T47D (cell line): ENCODE measurements around the gene FAM124B.
"Not testable (repeated sequence)": the region's sequence is repeated elsewhere in the genome, so short reads cannot be mapped to it uniquely, and the experiment has no call there.

ENCODE experiments used
- DNase-seq, 2 experiments: peaks; one replicate each; pipeline versions ENCODE4 v3.0.0 to v3.0.0-alpha.2; 2011 to 2012; ENCODE audit warnings: low read depth in 1 of 2, low spot score in 1 of 2
- JUND ChIP-seq: IDR thresholded peaks from 2 replicates; pipeline ENCODE4 v1.6.1; 2012; ENCODE audit warnings: low read depth
- in situ Hi-C: cut with HindIII; loops from 2 replicates; pipeline ENCODE4 v1.10.0; 2016; ENCODE audit warnings: low sequenced_read_pairs, low pct_unique_long_range_greater_than_20kb

The FAM124B gene

GRCh38 chr2:224408676-224409075, 6.8 kb upstream of the FAM124B start:
- DNase-seq: no peak
- TF ChIP-seq JUND: no peak
- in situ Hi-C loops: no loop called here

- in situ Hi-C loops: no loop called here
- DNase-seq: no peak
- TF ChIP-seq JUND: no peak
Observed at GRCh38 chr2:224407241-224407701, 5.4 kb upstream of the FAM124B start.

- in situ Hi-C loops: no loop called here
- TF ChIP-seq JUND: no peak
Observed at GRCh38 chr2:224405841-224406370, 4.0 kb upstream of the FAM124B start.

GRCh38 chr2:224405412-224405811, 3.5 kb upstream of the FAM124B start:
- DNase-seq: no peak
- in situ Hi-C loops: no loop called here
- TF ChIP-seq JUND: no peak

More at GRCh38 chr2:224405841-224406370, 4.0 kb upstream of the FAM124B start:
- DNase-seq: no peak

GRCh38 chr2:224404796-224405195, 2.9 kb upstream of the FAM124B start:
- TF ChIP-seq JUND: no peak
- DNase-seq: no peak
- in situ Hi-C loops: no loop called here

GRCh38 chr2:224403657-224404056, 1.8 kb upstream of the FAM124B start:
- in situ Hi-C loops: no loop called here
- TF ChIP-seq JUND: no peak
- no peak for DNase-seq

- DNase-seq: no peak
- in situ Hi-C loops: no loop called here
- no peak for TF ChIP-seq JUND
Observed at GRCh38 chr2:224400886-224401632, 848 bp downstream of the FAM124B start.

- in situ Hi-C loops: no loop called here
- no peak for DNase-seq
- no peak for TF ChIP-seq JUND
Observed at GRCh38 chr2:224400174-224400810, 1.6 kb downstream of the FAM124B start.

GRCh38 chr2:224398289-224398688, 3.6 kb downstream of the FAM124B start:
- DNase-seq: no peak
- in situ Hi-C loops: no loop called here
- no peak for TF ChIP-seq JUND

- DNase-seq, in situ Hi-C loops: not testable (repeated sequence)
Observed at GRCh38 chr2:224397100-224397499, 4.8 kb downstream of the FAM124B start.

GRCh38 chr2:224395620-224396390, 6.1 kb downstream of the FAM124B start:
- no peak for DNase-seq
- in situ Hi-C loops: no loop called here
- TF ChIP-seq JUND: no peak

- no peak for DNase-seq
- in situ Hi-C loops: no loop called here
- TF ChIP-seq JUND: no peak
Observed at GRCh38 chr2:224393157-224393872, 8.6 kb downstream of the FAM124B start.
